Gastrocnemius medialis (tissue), 4 donors: ENCODE measurements around the gene ADNP.

Experiments used
- CTCF ChIP-seq, 5 experiments: fragments of 450-650 bp in 3 of 5; fragments of 200-600 bp in 2 of 5; sonication (generic) in 2 of 5; IDR thresholded peaks in 4 of 5; conservative IDR thresholded peaks in 1 of 5; 1 replicate in 4 of 5; 2 replicates in 1 of 5; pipeline ENCODE4 v1.5.1; 2016 to 2019; ENCODE audit warnings: antibody characterized with exemption in 5 of 5, mild to moderate bottlenecking in 3 of 5, moderate library complexity in 3 of 5
- POLR2A ChIP-seq, 2 donors: fragments of 450-650 bp; IDR thresholded peaks; one replicate each; pipeline ENCODE4 v1.6.1; 2017; ENCODE audit warnings: antibody characterized with exemption in 2 of 2, mild to moderate bottlenecking in 2 of 2, moderate library complexity in 2 of 2

GRCh38 chr20:50870561-50871161 lies 60.6 kb downstream of the ADNP start:
- TF ChIP-seq POLR2A (IDR thresholded peaks at IDR 0.05) (no peak), CTCF (IDR thresholded peaks at IDR 0.05 in 4 of 5, conservative IDR thresholded peaks at IDR 0.05 in 1 of 5) (no peak)
